Measurements from ENCODE around the gene SPAM1. TPM values are rescaled to one million over a fixed set of nuclear protein-coding genes. Genes with fewer than 3 reads are reported as not detected.

The SPAM1 gene
- total RNA-seq, 4 donors from 2014 or later, result not detected

DNA sequence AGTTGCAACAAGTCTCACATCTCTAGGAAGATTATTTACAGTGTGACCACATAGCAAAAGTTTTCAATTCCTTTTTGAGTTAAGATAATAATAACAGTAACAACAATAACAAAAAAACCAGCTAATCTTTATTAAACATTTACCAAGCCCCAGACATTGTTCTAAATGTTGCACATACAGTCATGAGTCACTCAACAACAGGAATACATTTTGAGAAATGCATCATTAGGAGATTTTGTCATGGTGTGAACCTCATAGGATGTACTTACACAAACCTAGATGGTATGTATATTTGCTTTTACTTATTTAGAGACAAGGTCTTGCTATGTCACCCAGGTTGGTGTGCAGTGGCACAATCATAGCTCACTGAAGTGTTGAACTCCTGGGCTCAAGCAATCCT is 52.0 kb downstream of the SPAM1 start:
- DNase-seq (ENCODE audit: low spot score in 2 of 2), result no peak
- H3K4me3 ChIP-seq (ENCODE audit: low read depth, poor library complexity, severe bottlenecking), result no peak overlapping the region
- TF ChIP-seq, protein P1, sequence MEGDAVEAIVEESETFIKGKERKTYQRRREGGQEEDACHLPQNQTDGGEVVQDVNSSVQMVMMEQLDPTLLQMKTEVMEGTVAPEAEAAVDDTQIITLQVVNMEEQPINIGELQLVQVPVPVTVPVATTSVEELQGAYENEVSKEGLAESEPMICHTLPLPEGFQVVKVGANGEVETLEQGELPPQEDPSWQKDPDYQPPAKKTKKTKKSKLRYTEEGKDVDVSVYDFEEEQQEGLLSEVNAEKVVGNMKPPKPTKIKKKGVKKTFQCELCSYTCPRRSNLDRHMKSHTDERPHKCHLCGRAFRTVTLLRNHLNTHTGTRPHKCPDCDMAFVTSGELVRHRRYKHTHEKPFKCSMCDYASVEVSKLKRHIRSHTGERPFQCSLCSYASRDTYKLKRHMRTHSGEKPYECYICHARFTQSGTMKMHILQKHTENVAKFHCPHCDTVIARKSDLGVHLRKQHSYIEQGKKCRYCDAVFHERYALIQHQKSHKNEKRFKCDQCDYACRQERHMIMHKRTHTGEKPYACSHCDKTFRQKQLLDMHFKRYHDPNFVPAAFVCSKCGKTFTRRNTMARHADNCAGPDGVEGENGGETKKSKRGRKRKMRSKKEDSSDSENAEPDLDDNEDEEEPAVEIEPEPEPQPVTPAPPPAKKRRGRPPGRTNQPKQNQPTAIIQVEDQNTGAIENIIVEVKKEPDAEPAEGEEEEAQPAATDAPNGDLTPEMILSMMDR (IDR thresholded peaks at IDR 0.05), result no peak
- no peak for TF ChIP-seq POLR2A (IDR thresholded peaks at IDR 0.05)
- intact Hi-C loops (cut with DNase I; ENCODE audit: low total_unique reads), result no loop called here

DNA sequence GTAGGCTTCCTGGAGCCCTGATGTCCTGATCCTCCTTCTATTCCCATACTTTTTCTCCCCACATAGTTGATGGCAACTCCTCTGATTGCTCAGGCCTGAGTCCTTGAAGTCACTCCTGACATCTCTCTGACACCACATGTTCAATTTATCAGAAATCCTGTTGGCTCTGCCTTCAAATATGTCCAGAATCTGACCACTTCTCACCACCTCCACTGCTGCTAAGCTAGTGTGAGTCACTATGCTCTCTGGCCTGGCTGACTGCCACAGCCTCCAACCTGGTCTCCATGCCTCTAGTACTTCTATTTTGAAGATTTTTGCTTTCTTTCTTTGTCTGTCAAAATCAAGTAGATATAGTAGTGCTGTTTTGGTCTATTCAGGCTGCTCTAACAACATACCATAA is 54.8 kb downstream of the SPAM1 start:
- intact Hi-C loops (cut with DNase I; ENCODE audit: low total_unique reads), result no loop called here

DNA sequence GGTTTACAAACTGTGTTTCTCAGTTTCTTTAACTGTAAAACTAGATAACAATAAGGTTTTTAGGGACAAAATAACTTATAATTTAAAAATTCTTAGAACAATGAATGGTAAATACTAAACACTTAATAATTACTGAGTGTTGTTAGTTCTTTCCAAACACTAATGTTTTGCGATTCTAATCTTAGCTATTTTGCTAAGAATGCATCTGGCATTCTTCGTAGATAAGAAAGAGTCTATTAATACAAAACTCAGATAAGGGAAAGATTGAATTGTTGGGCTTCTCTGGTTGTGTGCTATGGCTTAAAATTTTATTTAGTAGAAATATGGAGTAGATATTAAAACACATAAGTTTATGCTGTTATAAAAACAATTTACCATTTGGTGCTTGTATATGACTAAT is 62.4 kb downstream of the SPAM1 start:
- H3K4me3 ChIP-seq (ENCODE audit: low read depth, poor library complexity, severe bottlenecking), result no peak overlapping the region
- 77 to 89% methylated on average over 2 of the region's 2 CpGs for WGBS, 2 donors
- intact Hi-C loops (cut with DNase I; ENCODE audit: low total_unique reads), result no loop called here
- TF ChIP-seq, protein P1 (IDR thresholded peaks at IDR 0.05), result no peak
- TF ChIP-seq POLR2A (IDR thresholded peaks at IDR 0.05), result no peak
- DNase-seq (ENCODE audit: low spot score in 2 of 2), result no peak

More for the DNA sequence above, 54.8 kb downstream of the SPAM1 start:
- no peak for DNase-seq (ENCODE audit: low spot score in 2 of 2)
- no peak overlapping the region for H3K4me3 ChIP-seq (ENCODE audit: low read depth, poor library complexity, severe bottlenecking)
- no peak for TF ChIP-seq POLR2A (IDR thresholded peaks at IDR 0.05)
- TF ChIP-seq, protein P1 (IDR thresholded peaks at IDR 0.05), result no peak

DNA sequence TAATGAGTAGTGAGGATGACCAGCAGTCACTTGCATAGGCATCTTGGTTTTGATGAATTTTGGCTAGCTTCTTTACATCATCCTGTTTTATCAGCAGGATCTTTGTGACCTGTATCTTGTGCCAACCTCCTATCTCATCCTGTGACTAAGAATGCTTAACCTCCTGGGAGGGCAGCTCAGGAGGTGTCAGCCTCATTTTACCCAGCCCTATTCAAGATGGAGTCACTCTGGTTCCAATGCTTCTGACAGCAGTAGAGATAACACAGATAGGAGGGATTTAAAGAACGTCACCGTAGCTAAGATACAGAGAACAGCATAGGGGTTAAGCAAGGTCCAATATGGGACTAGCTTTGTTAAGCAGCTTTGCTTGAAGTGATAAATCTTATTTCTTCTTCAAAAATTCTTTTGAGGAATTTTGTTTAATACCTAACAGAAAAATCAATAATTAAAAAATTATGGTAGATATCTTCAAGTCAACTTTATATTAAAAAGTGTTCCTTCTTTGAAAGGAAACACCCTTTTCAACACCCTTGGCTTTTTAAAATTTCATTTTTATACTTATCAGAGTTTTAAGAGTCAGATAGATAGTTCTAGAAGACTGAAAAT is 68.0 kb downstream of the SPAM1 start:
- DNase-seq (ENCODE audit: low spot score in 2 of 2), result no peak
- no peak overlapping the region for H3K4me3 ChIP-seq (ENCODE audit: low read depth, poor library complexity, severe bottlenecking)
- intact Hi-C loops (cut with DNase I; ENCODE audit: low total_unique reads), result no loop called here
- 81 to 88% methylated on average over 2 of the region's 2 CpGs for WGBS, 2 donors
- TF ChIP-seq, protein P1 (IDR thresholded peaks at IDR 0.05), result no peak
- no peak for TF ChIP-seq POLR2A (IDR thresholded peaks at IDR 0.05)

DNA sequence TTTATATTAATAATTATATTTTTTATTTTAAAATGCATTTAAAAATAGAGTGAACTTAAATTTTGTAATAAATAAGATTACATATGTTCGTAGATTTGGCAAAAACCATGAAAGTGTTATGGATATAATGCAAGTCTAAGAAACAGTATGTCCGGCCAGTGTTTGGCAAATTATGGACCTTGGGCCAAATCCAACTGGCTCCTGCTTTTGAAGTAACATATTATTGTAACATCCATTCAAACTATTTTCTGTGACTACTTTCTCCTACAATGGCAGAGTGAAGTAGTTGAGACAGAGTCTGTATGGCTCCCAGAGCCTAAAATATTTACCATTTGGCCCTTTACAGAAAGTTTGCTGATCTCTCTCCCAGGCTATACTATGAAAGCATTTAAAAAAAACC is 69.0 kb downstream of the SPAM1 start:
- TF ChIP-seq, protein P1 (IDR thresholded peaks at IDR 0.05), result no peak
- TF ChIP-seq POLR2A (IDR thresholded peaks at IDR 0.05), result no peak
- 73 to 79% methylated on average over 2 of the region's 2 CpGs for WGBS, 2 donors
- no peak for DNase-seq (ENCODE audit: low spot score in 2 of 2)
- intact Hi-C loops (cut with DNase I; ENCODE audit: low total_unique reads), result no loop called here
- H3K4me3 ChIP-seq (ENCODE audit: low read depth, poor library complexity, severe bottlenecking), result no peak overlapping the region

DNA sequence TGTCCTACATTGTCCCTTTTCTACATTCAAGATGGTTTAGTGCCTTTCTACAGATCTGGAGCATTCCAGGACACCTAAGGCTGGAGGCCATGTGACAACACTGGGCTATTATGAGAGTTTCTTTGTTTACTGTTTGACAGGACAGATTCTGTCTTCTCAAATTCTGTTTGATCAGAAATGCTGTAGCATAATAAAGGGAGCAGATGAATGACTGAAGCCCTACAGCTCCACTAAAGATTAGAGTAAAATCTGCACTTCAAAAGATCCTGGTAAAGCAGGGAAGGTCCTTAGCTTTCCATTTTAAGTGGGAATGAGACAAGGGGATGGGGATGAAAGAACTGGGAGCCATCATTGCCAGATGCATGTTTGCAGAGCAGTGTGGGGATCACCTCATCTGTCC is 69.4 kb downstream of the SPAM1 start:
- DNase-seq (ENCODE audit: low spot score in 2 of 2), result no peak
- intact Hi-C loops (cut with DNase I; ENCODE audit: low total_unique reads), result no loop called here
- H3K4me3 ChIP-seq (ENCODE audit: low read depth, poor library complexity, severe bottlenecking), result no peak overlapping the region
- TF ChIP-seq, protein P1 (IDR thresholded peaks at IDR 0.05), result no peak
- TF ChIP-seq POLR2A (IDR thresholded peaks at IDR 0.05), result no peak

All from lower leg skin (tissue), 4 donors.